HuH-7.5 (cell line): ENCODE results near the gene PPP1R36.
"Not testable (repeated sequence)": the region's sequence is repeated elsewhere in the genome, so short reads cannot be mapped to it uniquely, and the experiment has no call there.

Experiments used
- DNase-seq: peaks from one replicate; pipeline ENCODE4 v3.0.0; 2011; ENCODE audit warnings: low spot score

Gene PPP1R36

GRCh38 chr14:64549791-64550620 is at the start of gene PPP1R36:
Gene PPP1R36 (plus strand): TSS chr14:64549961. CDS start chr14:64549998, 37 bp downstream.
- DNase-seq, result no peak

- DNase-seq, result no peak
These were observed 49.7 kb upstream of the PPP1R36 start for GRCh38 chr14:64500088-64500487.

GRCh38 chr14:64501411-64502171 is 48.2 kb upstream of the PPP1R36 start:
- no peak for DNase-seq

- no peak for DNase-seq
These were observed 47.3 kb upstream of the PPP1R36 start for GRCh38 chr14:64502456-64502855.

- DNase-seq, result no peak
These were observed 46.8 kb upstream of the PPP1R36 start for GRCh38 chr14:64502887-64503433.

GRCh38 chr14:64503434-64504309 is 46.1 kb upstream of the PPP1R36 start, which contains the start of gene ZBTB25:
Gene ZBTB25 (minus strand): TSS chr14:64503838. CDS start chr14:64490533, 13,305 bp downstream.
- peak; percentile 67 for DNase-seq

- DNase-seq, result peak; percentile 57
These were observed 45.4 kb upstream of the PPP1R36 start, which contains the start of gene ZBTB1 for GRCh38 chr14:64504310-64504896. Gene ZBTB1 (plus strand): TSS chr14:64504770. CDS start chr14:64521505, 16,735 bp downstream.

- DNase-seq, result peak; percentile 72
These were observed 44.6 kb upstream of the PPP1R36 start for GRCh38 chr14:64504897-64505794.

GRCh38 chr14:64506721-64507120 is 43.0 kb upstream of the PPP1R36 start:
- DNase-seq, result no peak

- DNase-seq, result no peak
These were observed 42.2 kb upstream of the PPP1R36 start for GRCh38 chr14:64507376-64508156.

- no peak for DNase-seq
These were observed 41.5 kb upstream of the PPP1R36 start for GRCh38 chr14:64508215-64508776.

- DNase-seq, result no peak
These were observed 40.7 kb upstream of the PPP1R36 start for GRCh38 chr14:64509036-64509435.

GRCh38 chr14:64510825-64511671 is 38.7 kb upstream of the PPP1R36 start:
- no peak for DNase-seq

- DNase-seq, result no peak
These were observed 36.5 kb upstream of the PPP1R36 start for GRCh38 chr14:64513271-64513670.

GRCh38 chr14:64515053-64515452 is 34.7 kb upstream of the PPP1R36 start:
- no peak for DNase-seq

GRCh38 chr14:64516969-64517368 is 32.8 kb upstream of the PPP1R36 start:
- no peak for DNase-seq

- not testable (repeated sequence) for DNase-seq
These were observed 32.1 kb upstream of the PPP1R36 start for GRCh38 chr14:64517667-64518066.

- DNase-seq, result no peak
These were observed 31.5 kb upstream of the PPP1R36 start for GRCh38 chr14:64518229-64518628.
